ENCODE data around the gene EPN3.
A peak's percentile ranks its signal among the peaks of the same experiment; 100 is the strongest.

DNA sequence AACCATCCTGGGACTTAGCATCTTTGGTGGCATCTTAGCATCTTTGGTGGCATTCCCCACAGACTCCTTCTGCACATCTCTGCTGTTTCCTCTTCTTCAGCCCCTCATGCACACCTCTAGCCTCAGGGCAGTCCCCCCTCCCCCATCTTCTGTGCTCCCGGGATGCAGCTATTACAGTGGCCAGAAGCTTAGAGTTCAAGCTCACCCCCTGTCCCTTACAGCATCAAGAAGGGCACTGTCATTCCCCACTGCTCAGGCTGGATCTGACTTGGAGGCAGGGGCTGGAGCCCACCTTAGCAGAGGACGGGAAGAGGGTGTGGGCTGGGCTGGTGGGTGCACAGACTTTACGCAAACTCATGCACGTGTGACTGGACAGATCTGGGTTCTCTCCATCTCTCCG, 650 bp downstream of the EPN3 start:
- TF ChIP-seq, protein P1, sequence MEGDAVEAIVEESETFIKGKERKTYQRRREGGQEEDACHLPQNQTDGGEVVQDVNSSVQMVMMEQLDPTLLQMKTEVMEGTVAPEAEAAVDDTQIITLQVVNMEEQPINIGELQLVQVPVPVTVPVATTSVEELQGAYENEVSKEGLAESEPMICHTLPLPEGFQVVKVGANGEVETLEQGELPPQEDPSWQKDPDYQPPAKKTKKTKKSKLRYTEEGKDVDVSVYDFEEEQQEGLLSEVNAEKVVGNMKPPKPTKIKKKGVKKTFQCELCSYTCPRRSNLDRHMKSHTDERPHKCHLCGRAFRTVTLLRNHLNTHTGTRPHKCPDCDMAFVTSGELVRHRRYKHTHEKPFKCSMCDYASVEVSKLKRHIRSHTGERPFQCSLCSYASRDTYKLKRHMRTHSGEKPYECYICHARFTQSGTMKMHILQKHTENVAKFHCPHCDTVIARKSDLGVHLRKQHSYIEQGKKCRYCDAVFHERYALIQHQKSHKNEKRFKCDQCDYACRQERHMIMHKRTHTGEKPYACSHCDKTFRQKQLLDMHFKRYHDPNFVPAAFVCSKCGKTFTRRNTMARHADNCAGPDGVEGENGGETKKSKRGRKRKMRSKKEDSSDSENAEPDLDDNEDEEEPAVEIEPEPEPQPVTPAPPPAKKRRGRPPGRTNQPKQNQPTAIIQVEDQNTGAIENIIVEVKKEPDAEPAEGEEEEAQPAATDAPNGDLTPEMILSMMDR (conservative IDR thresholded peaks at IDR 0.05; ENCODE audit: low read depth in 2 of 2): no peak
- TF ChIP-seq EZH2 (IDR thresholded peaks at IDR 0.05; ENCODE audit: low read depth, unreplicated experiment) (no peak), POLR2AphosphoS5 (IDR thresholded peaks at IDR 0.05; ENCODE audit: low read depth) (no peak), ZNF114 (CRISPR knock-in tag; IDR thresholded peaks at IDR 0.05) (no peak)
- TF ChIP-seq, protein P2, sequence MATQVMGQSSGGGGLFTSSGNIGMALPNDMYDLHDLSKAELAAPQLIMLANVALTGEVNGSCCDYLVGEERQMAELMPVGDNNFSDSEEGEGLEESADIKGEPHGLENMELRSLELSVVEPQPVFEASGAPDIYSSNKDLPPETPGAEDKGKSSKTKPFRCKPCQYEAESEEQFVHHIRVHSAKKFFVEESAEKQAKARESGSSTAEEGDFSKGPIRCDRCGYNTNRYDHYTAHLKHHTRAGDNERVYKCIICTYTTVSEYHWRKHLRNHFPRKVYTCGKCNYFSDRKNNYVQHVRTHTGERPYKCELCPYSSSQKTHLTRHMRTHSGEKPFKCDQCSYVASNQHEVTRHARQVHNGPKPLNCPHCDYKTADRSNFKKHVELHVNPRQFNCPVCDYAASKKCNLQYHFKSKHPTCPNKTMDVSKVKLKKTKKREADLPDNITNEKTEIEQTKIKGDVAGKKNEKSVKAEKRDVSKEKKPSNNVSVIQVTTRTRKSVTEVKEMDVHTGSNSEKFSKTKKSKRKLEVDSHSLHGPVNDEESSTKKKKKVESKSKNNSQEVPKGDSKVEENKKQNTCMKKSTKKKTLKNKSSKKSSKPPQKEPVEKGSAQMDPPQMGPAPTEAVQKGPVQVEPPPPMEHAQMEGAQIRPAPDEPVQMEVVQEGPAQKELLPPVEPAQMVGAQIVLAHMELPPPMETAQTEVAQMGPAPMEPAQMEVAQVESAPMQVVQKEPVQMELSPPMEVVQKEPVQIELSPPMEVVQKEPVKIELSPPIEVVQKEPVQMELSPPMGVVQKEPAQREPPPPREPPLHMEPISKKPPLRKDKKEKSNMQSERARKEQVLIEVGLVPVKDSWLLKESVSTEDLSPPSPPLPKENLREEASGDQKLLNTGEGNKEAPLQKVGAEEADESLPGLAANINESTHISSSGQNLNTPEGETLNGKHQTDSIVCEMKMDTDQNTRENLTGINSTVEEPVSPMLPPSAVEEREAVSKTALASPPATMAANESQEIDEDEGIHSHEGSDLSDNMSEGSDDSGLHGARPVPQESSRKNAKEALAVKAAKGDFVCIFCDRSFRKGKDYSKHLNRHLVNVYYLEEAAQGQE (IDR thresholded peaks at IDR 0.05; ENCODE audit: unreplicated experiment): no peak
- TF ChIP-seq, protein P3, sequence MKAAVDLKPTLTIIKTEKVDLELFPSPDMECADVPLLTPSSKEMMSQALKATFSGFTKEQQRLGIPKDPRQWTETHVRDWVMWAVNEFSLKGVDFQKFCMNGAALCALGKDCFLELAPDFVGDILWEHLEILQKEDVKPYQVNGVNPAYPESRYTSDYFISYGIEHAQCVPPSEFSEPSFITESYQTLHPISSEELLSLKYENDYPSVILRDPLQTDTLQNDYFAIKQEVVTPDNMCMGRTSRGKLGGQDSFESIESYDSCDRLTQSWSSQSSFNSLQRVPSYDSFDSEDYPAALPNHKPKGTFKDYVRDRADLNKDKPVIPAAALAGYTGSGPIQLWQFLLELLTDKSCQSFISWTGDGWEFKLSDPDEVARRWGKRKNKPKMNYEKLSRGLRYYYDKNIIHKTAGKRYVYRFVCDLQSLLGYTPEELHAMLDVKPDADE (IDR thresholded peaks at IDR 0.05): 0 out of 2 replicates have a peak, but pooled peaks have one; percentile 7
